NCI-H2196 (cell line): ENCODE measurements around the gene ASGR1.

Experiments used
- DNase-seq: peaks from one replicate; lab custom pipeline; 2025; ENCODE audit not compliant: unreplicated experiment; lab: John Stamatoyannopoulos, UW

The ASGR1 gene

DNA sequence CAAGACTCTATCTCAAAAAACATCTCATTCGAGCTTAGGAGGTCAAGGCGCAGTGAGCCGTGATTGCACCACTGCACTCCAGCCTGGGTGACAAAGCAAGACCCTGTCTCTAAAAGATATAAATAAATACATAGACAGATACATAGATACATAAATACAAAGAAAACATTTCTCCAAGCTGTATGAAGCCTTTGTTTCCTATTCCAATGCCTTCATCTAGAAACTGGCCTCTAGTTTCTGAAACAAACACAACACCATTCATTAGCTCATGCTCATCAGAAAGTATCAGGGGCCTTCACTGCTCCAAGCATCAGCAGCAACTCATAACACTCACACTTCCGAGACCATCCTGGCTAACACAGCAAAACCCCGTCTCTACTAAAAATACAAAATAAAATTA lies 54.2 kb downstream of the ASGR1 start:
- DNase-seq = no peak

- no peak for DNase-seq
Observed at GRCh38 chr17:7123844-7124243, 55.3 kb downstream of the ASGR1 start.
